HepG2 (cell line): Measurements from ENCODE around the gene AP3D1. TPM values are rescaled to one million over a fixed set of nuclear protein-coding genes. Genes with fewer than 3 reads are reported as not detected.
A peak's percentile ranks its signal among the peaks of the same experiment; 100 is the strongest.

Experiments used
- ADNP ChIP-seq: sonication (generic); formaldehyde crosslinking; IDR thresholded peaks from 2 replicates; pipeline ENCODE4 v1.4.0; 2020; ENCODE audit warnings: missing genetic modification reagents
- ARNT2 ChIP-seq: sonication (generic); formaldehyde crosslinking; IDR thresholded peaks from 2 replicates; pipeline ENCODE4 v1.8.0; 2022; ENCODE audit warnings: mild to moderate bottlenecking, low read depth, missing genetic modification reagents, moderate library complexity
- MED1 ChIP-seq: sonication (generic); formaldehyde crosslinking; IDR thresholded peaks from 2 replicates; pipeline ENCODE4 v1.4.0; 2020; ENCODE audit warnings: missing genetic modification reagents
- UBTF ChIP-seq: sonication (generic); formaldehyde crosslinking; IDR thresholded peaks from 2 replicates; pipeline ENCODE4 v1.4.0; 2020; ENCODE audit warnings: mild to moderate bottlenecking, missing genetic modification reagents
- ZBTB10 ChIP-seq: sonication (generic); formaldehyde crosslinking; IDR thresholded peaks from 2 replicates; pipeline ENCODE4 v1.4.0; 2020; ENCODE audit warnings: missing genetic modification reagents, borderline replicate concordance
- ZIK1 ChIP-seq: sonication (generic); formaldehyde crosslinking; IDR thresholded peaks from 2 replicates; pipeline ENCODE4 v1.5.0; 2020; ENCODE audit warnings: mild to moderate bottlenecking, low read depth, missing genetic modification reagents, borderline replicate concordance
- ZMYM2 ChIP-seq: sonication (generic); formaldehyde crosslinking; IDR thresholded peaks from 2 replicates; pipeline ENCODE4 v1.8.0; 2022; ENCODE audit warnings: mild to moderate bottlenecking, missing genetic modification reagents
- ZNF232 ChIP-seq: sonication (generic); formaldehyde crosslinking; IDR thresholded peaks from 2 replicates; pipeline ENCODE4 v1.4.0; 2020; ENCODE audit warnings: missing genetic modification reagents, borderline replicate concordance
- ZNF251 ChIP-seq: sonication (generic); formaldehyde crosslinking; IDR thresholded peaks from 2 replicates; pipeline ENCODE4 v1.9.0; 2021; ENCODE audit warnings: mild to moderate bottlenecking, missing genetic modification reagents
- ZNF274 ChIP-seq: sonication (generic); formaldehyde crosslinking; IDR thresholded peaks from 2 replicates; pipeline ENCODE4 v1.5.1; 2020; ENCODE audit warnings: mild to moderate bottlenecking, missing genetic modification reagents
- ZNF431 ChIP-seq: sonication (generic); formaldehyde crosslinking; IDR thresholded peaks from 2 replicates; pipeline ENCODE4 v1.9.0; 2022; ENCODE audit warnings: missing genetic modification reagents, low read depth, mild to moderate bottlenecking, borderline replicate concordance
- ZNF451 ChIP-seq: sonication (generic); formaldehyde crosslinking; IDR thresholded peaks from 2 replicates; pipeline ENCODE4 v1.5.0; 2020; ENCODE audit warnings: mild to moderate bottlenecking, missing genetic modification reagents
- ZNF512 ChIP-seq: sonication (generic); formaldehyde crosslinking; IDR thresholded peaks from 2 replicates; pipeline ENCODE4 v1.4.0; 2020; ENCODE audit warnings: mild to moderate bottlenecking, missing genetic modification reagents
- ZNF569 ChIP-seq: sonication (generic); formaldehyde crosslinking; IDR thresholded peaks from 2 replicates; pipeline ENCODE4 v1.5.0; 2020; ENCODE audit warnings: mild to moderate bottlenecking, missing genetic modification reagents, moderate library complexity, borderline replicate concordance
- polyA plus RNA-seq, 8 experiments: library from polyadenylated mRNA; depleted of rRNA in 3 of 8; stranded (reverse) in 7 of 8; unstranded in 1 of 8; fragments of >200 nt; fragmentation: Illumina TruSeq in 4 of 8; extraction: Trizol in 4 of 8; gene quantifications; 2 replicates each; pipeline versions ENCODE4 v1.2.1 to v1.2.3, GENCODE V29; 2011 to 2016; ENCODE audit warnings: low read depth in 4 of 8, missing spikeins in 1 of 8, mixed read lengths in 1 of 8; ENCODE audit not compliant: insufficient read depth in 1 of 8
- total RNA-seq, 5 experiments: library from RNA; depleted of rRNA; stranded (reverse); fragments of >200 nt; fragmentation: Illumina TruSeq; extraction: Trizol; gene quantifications; 2 replicates each; pipeline ENCODE4 v1.2.3, GENCODE V29; 2016; ENCODE audit warnings: low read depth in 1 of 5
- TF ChIP-seq, protein P1 (sequence below): sonication (generic); formaldehyde crosslinking; IDR thresholded peaks from 2 replicates; pipeline ENCODE4 v1.4.0; 2020; ENCODE audit warnings: missing genetic modification reagents, borderline replicate concordance
- TF ChIP-seq, protein P2 (sequence below): sonication (generic); formaldehyde crosslinking; IDR thresholded peaks from 2 replicates; pipeline ENCODE4 v1.4.0; 2020; ENCODE audit warnings: missing genetic modification reagents

AP3D1 gene
- total and polyA plus RNA-seq, 2 of the 13 experiments (the other 11 are each of a cell fraction or from before 2014, with no cell fraction given) = 68.0 to 82.6 TPM

DNA sequence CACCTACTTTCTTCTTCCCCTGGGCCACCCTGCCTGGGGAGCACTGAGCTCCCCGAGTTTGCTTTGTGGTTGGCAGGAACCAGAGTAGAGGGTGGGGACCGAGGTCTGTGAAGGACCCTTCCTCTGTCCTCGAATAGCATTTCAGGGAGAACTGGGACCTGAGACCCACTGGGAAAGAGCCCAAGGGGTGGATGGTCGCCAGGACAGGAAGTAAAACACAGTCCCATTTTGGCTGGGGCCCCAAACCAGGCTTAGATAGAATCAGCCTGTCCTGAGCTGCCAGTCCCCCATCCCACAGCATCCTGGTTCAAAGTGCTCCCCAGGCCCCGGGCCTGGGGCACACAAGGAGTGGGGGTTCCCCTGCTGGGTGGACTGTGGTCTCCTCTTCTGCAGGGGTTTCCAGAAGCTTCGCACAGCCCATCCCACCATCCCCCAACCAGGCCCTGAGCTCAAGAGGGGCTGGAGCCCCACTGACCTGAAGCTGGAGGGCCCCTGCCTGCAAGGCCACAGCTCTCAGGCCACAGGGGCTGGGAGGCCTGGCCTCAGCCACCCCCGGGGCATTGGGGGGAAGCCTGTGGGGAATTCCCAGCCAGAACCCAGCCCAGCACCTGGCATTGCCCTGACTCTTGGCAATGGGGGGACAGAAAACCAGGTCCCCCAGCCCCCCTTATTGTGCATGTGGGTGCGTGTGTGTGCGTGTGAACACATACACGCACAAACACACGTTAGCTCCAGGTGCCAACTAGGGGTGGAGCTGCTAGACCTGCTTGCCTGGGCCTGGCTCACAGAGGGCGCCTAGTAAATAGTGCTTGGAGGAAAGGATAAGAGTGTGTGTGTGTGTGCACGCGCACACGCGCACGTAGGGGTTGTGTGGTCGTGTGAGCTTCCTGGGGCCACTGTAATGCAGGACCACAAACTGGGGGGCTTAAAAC is 99.3 kb downstream of the AP3D1 start (continued):
- TF ChIP-seq ZNF451 (CRISPR knock-in tag) = 0 out of 2 replicates have a peak, but pooled peaks have one; percentile 20
- TF ChIP-seq ADNP (CRISPR knock-in tag) = no peak
- no peak for TF ChIP-seq ZNF251
- no peak for TF ChIP-seq ZNF232 (CRISPR knock-in tag)
- no peak; the same call in 1 of the 2 replicates for TF ChIP-seq MED1 (CRISPR knock-in tag)
- no peak for TF ChIP-seq UBTF
- no peak for TF ChIP-seq ZNF431
- TF ChIP-seq, protein P1, sequence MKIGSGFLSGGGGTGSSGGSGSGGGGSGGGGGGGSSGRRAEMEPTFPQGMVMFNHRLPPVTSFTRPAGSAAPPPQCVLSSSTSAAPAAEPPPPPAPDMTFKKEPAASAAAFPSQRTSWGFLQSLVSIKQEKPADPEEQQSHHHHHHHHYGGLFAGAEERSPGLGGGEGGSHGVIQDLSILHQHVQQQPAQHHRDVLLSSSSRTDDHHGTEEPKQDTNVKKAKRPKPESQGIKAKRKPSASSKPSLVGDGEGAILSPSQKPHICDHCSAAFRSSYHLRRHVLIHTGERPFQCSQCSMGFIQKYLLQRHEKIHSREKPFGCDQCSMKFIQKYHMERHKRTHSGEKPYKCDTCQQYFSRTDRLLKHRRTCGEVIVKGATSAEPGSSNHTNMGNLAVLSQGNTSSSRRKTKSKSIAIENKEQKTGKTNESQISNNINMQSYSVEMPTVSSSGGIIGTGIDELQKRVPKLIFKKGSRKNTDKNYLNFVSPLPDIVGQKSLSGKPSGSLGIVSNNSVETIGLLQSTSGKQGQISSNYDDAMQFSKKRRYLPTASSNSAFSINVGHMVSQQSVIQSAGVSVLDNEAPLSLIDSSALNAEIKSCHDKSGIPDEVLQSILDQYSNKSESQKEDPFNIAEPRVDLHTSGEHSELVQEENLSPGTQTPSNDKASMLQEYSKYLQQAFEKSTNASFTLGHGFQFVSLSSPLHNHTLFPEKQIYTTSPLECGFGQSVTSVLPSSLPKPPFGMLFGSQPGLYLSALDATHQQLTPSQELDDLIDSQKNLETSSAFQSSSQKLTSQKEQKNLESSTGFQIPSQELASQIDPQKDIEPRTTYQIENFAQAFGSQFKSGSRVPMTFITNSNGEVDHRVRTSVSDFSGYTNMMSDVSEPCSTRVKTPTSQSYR (CRISPR knock-in tag) = peak; percentile 49; the same call in 1 of the 2 replicates
- no peak for TF ChIP-seq ZNF512 (CRISPR knock-in tag)
- TF ChIP-seq ZNF274 (CRISPR knock-in tag) = no peak
- TF ChIP-seq ZBTB10 (CRISPR knock-in tag) = no peak
- 0 out of 2 replicates have a peak, but pooled peaks have one; percentile 39 for TF ChIP-seq ZMYM2 (CRISPR knock-in tag)
- no peak for TF ChIP-seq ZNF569 (CRISPR knock-in tag)
- TF ChIP-seq ZIK1 (CRISPR knock-in tag) = no peak
- TF ChIP-seq, protein P2, sequence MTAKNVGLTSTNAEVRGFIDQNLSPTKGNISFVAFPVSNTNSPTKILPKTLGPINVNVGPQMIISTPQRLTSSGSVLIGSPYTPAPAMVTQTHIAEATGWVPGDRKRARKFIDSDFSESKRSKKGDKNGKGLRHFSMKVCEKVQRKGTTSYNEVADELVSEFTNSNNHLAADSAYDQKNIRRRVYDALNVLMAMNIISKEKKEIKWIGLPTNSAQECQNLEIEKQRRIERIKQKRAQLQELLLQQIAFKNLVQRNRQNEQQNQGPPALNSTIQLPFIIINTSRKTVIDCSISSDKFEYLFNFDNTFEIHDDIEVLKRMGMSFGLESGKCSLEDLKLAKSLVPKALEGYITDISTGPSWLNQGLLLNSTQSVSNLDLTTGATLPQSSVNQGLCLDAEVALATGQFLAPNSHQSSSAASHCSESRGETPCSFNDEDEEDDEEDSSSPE (CRISPR knock-in tag) = no peak
- no peak for TF ChIP-seq ARNT2 (CRISPR knock-in tag)
